Astrocyte (in vitro differentiated cells and primary cell): ENCODE measurements around the gene CAND2. TPM values are rescaled to one million over a fixed set of nuclear protein-coding genes. Genes with fewer than 3 reads are reported as not detected.

Experiments used
- DNase-seq: peaks from one replicate; pipeline ENCODE4 v3.0.0-alpha.2; 2010; ENCODE audit warnings: low read depth
- FAIRE-seq: peaks from 2 replicates; lab custom pipeline; 2011; peaks lifted over from hg19 to GRCh38; lab: Jason Lieb, UNC
- H2AFZ ChIP-seq: 2 replicates; pipeline ENCODE4 v1.6.0; 2012; ENCODE audit warnings: low read depth, low read length, inconsistent platforms
- H3K27ac ChIP-seq: 2 replicates; pipeline ENCODE4 v1.5.1; 2011; ENCODE audit warnings: low read depth, low read length, inconsistent platforms
- H3K27me3 ChIP-seq: 2 replicates; pipeline ENCODE4 v1.6.0; 2011; ENCODE audit warnings: low read length, inconsistent platforms; ENCODE audit not compliant: insufficient read depth
- H3K36me3 ChIP-seq: 2 replicates; pipeline ENCODE4 v1.5.1; 2011; ENCODE audit warnings: low read length, inconsistent platforms; ENCODE audit not compliant: insufficient read depth
- H3K4me1 ChIP-seq: 2 replicates; pipeline ENCODE4 v1.5.1; 2011; ENCODE audit warnings: low read length, inconsistent platforms; ENCODE audit not compliant: insufficient read depth
- H3K4me2 ChIP-seq: 2 replicates; pipeline ENCODE4 v1.6.0; 2012; ENCODE audit warnings: low read length, inconsistent platforms
- H3K4me3 ChIP-seq: 2 replicates; pipeline ENCODE4 v1.5.1; 2011; ENCODE audit warnings: low read depth, mild to moderate bottlenecking, low read length, inconsistent platforms; ENCODE audit not compliant: insufficient read depth
- H3K79me2 ChIP-seq: 2 replicates; pipeline ENCODE4 v1.6.0; 2012; ENCODE audit warnings: mild to moderate bottlenecking, low read length, inconsistent platforms; ENCODE audit not compliant: insufficient read depth
- H3K9ac ChIP-seq: 2 replicates; pipeline ENCODE4 v1.6.0; 2012; ENCODE audit warnings: mild to moderate bottlenecking, low read length, inconsistent platforms
- H3K9me3 ChIP-seq: 2 replicates; pipeline ENCODE4 v1.5.1; 2012; ENCODE audit warnings: low read depth, mild to moderate bottlenecking, low read length, inconsistent platforms; ENCODE audit not compliant: insufficient read depth
- H4K20me1 ChIP-seq: 2 replicates; pipeline ENCODE4 v1.6.0; 2012; ENCODE audit warnings: low read length, inconsistent platforms; ENCODE audit not compliant: insufficient read depth
- H3K27ac Mint-ChIP-seq: one replicate; pipeline ENCODE4 v1.8.0; 2021; ENCODE audit warnings: mild to moderate bottlenecking, mixed read lengths; ENCODE audit not compliant: unreplicated experiment
- H3K27me3 Mint-ChIP-seq: one replicate; pipeline ENCODE4 v1.8.0; 2021; ENCODE audit warnings: low read depth, mixed read lengths; ENCODE audit not compliant: unreplicated experiment
- H3K36me3 Mint-ChIP-seq: one replicate; pipeline ENCODE4 v1.8.0; 2021; ENCODE audit warnings: low read depth, mixed read lengths; ENCODE audit not compliant: unreplicated experiment
- H3K4me1 Mint-ChIP-seq: one replicate; pipeline ENCODE4 v1.8.0; 2021; ENCODE audit warnings: low read depth, mixed read lengths; ENCODE audit not compliant: unreplicated experiment
- H3K4me3 Mint-ChIP-seq: one replicate; pipeline ENCODE4 v1.8.0; 2021; ENCODE audit warnings: mild to moderate bottlenecking, moderate library complexity, mixed read lengths; ENCODE audit not compliant: unreplicated experiment
- H3K9me3 Mint-ChIP-seq: one replicate; pipeline ENCODE4 v1.8.0; 2021; ENCODE audit warnings: mild to moderate bottlenecking, mixed read lengths; ENCODE audit not compliant: unreplicated experiment
- CTCF ChIP-seq: IDR thresholded peaks from 2 replicates; pipeline ENCODE4 v1.5.1; 2011; ENCODE audit warnings: low read depth, mild to moderate bottlenecking, inconsistent platforms, low read length, moderate library complexity; ENCODE audit not compliant: insufficient read depth
- EZH2 ChIP-seq: IDR thresholded peaks from 2 replicates; pipeline ENCODE4 v1.6.1; 2012; ENCODE audit warnings: mild to moderate bottlenecking, low read length, inconsistent platforms; ENCODE audit not compliant: insufficient read depth
- total RNA-seq: library from RNA; stranded (reverse); gene quantifications from 2 replicates; pipeline ENCODE4 v1.2.1, GENCODE V29; 2021

The CAND2 gene
- total RNA-seq, 1 donor from 2014 or later: 4.6 TPM

GRCh38 chr3:12868039-12869034, 71.9 kb downstream of the CAND2 start:
- Histone ChIP-seq H3K9me3 (peaks cover 8% of the 10 kb centered on the region), H3K36me3 (no peaks in the 10 kb centered on the region), H3K4me2 (peak overlapping the region; percentile 71), H3K27ac (no peak overlapping the region), H3K27me3 (peaks cover 14% of the 10 kb centered on the region), H3K4me1 (peaks cover 6% of the 10 kb centered on the region), H4K20me1 (no peaks in the 10 kb centered on the region), H3K9ac (no peak overlapping the region), H3K4me3 (no peak overlapping the region), H2AFZ (peak overlapping the region; percentile 75), H3K79me2 (no peaks in the 10 kb centered on the region)
- no peak for TF ChIP-seq EZH2
- peak; percentile 88 for TF ChIP-seq CTCF
- H3K36me3 Mint-ChIP-seq: no peaks in the 10 kb centered on the region
- peak overlapping the region; percentile 78 for H3K27ac Mint-ChIP-seq
- peaks cover 10% of the 10 kb centered on the region for H3K9me3 Mint-ChIP-seq
- peak overlapping the region; percentile 81 for H3K4me3 Mint-ChIP-seq
- DNase-seq (peak; percentile 72), FAIRE-seq (peak; percentile 86)
- H3K27me3 Mint-ChIP-seq: peaks cover 39% of the 10 kb centered on the region
- H3K4me1 Mint-ChIP-seq: peaks cover 6% of the 10 kb centered on the region

- DNase-seq (no peak), FAIRE-seq (no peak)
- peak overlapping the region; percentile 71 for H3K4me2 ChIP-seq
- Mint-ChIP-seq H3K4me1 (peaks cover 6% of the 10 kb centered on the region), H3K9me3 (peaks cover 10% of the 10 kb centered on the region), H3K27me3 (peaks cover 37% of the 10 kb centered on the region), H3K36me3 (no peaks in the 10 kb centered on the region), H3K4me3 (no peak overlapping the region), H3K27ac (no peak overlapping the region)
- no peak overlapping the region for H3K9ac ChIP-seq
- no peak overlapping the region for H3K27ac ChIP-seq
- H3K4me1 ChIP-seq: peaks cover 6% of the 10 kb centered on the region
- H2AFZ ChIP-seq: no peak overlapping the region
- H3K36me3 ChIP-seq: no peaks in the 10 kb centered on the region
- H3K9me3 ChIP-seq: peaks cover 8% of the 10 kb centered on the region
- H3K27me3 ChIP-seq: peaks cover 14% of the 10 kb centered on the region
- TF ChIP-seq CTCF (no peak), EZH2 (no peak)
- H4K20me1 ChIP-seq: no peaks in the 10 kb centered on the region
- H3K4me3 ChIP-seq: no peak overlapping the region
- no peaks in the 10 kb centered on the region for H3K79me2 ChIP-seq
Observed at GRCh38 chr3:12869035-12869621, 72.6 kb downstream of the CAND2 start.
